Skeletal muscle cell (primary cell): ENCODE measurements around the gene LY86.
A peak's percentile ranks its signal among the peaks of the same experiment; 100 is the strongest.

Experiments used
- DNase-seq: peaks from one replicate; pipeline ENCODE4 v3.0.0-alpha.2; 2010; ENCODE audit warnings: low read depth
- H3K4me3 ChIP-seq: 2 replicates; pipeline ENCODE4 v1.5.1; 2011; ENCODE audit warnings: low read depth, mild to moderate bottlenecking, control low read depth, low read length, moderate library complexity

The LY86 gene

GRCh38 chr6:6588064-6588923 lies at the start of gene LY86:
Gene LY86 (plus strand): TSS chr6:6588720. CDS start chr6:6588735, 15 bp downstream.
- H3K4me3 ChIP-seq = no peak within 1 kb of the TSS
- DNase-seq = no peak

- no peak for DNase-seq
- H3K4me3 ChIP-seq = no peak overlapping the region
Measured at GRCh38 chr6:6539036-6539435, 49.5 kb upstream of the LY86 start.

- no peak overlapping the region for H3K4me3 ChIP-seq
- DNase-seq = no peak
Measured at GRCh38 chr6:6542357-6542756, 46.2 kb upstream of the LY86 start.

GRCh38 chr6:6543181-6543879 lies 45.2 kb upstream of the LY86 start:
- DNase-seq = no peak
- H3K4me3 ChIP-seq = no peak overlapping the region

GRCh38 chr6:6545616-6546317 lies 42.8 kb upstream of the LY86 start:
- DNase-seq = no peak
- H3K4me3 ChIP-seq = peak overlapping the region; percentile 35

GRCh38 chr6:6546318-6547109 lies 42.0 kb upstream of the LY86 start:
- no peak for DNase-seq

GRCh38 chr6:6547110-6547879 lies 41.2 kb upstream of the LY86 start:
- peak; percentile 40 for DNase-seq
- H3K4me3 ChIP-seq = peak overlapping the region; percentile 35

More at GRCh38 chr6:6546318-6547109, 42.0 kb upstream of the LY86 start:
- peak overlapping the region; percentile 35 for H3K4me3 ChIP-seq

- H3K4me3 ChIP-seq = no peak overlapping the region
- DNase-seq = no peak
Measured at GRCh38 chr6:6556161-6556737, 32.3 kb upstream of the LY86 start.

- no peak overlapping the region for H3K4me3 ChIP-seq
- DNase-seq = no peak
Measured at GRCh38 chr6:6556738-6557503, 31.6 kb upstream of the LY86 start.

GRCh38 chr6:6557504-6557839 lies 31.0 kb upstream of the LY86 start:
- no peak for DNase-seq
- no peak overlapping the region for H3K4me3 ChIP-seq

GRCh38 chr6:6557886-6558285 lies 30.6 kb upstream of the LY86 start:
- no peak overlapping the region for H3K4me3 ChIP-seq
- no peak for DNase-seq

GRCh38 chr6:6559994-6560570 lies 28.4 kb upstream of the LY86 start:
- no peak for DNase-seq
- no peak overlapping the region for H3K4me3 ChIP-seq

GRCh38 chr6:6560909-6561308 lies 27.6 kb upstream of the LY86 start:
- H3K4me3 ChIP-seq = no peak overlapping the region
- DNase-seq = no peak

- no peak for DNase-seq
- H3K4me3 ChIP-seq = no peak overlapping the region
Measured at GRCh38 chr6:6564154-6564553, 24.4 kb upstream of the LY86 start.

- DNase-seq = no peak
- no peak overlapping the region for H3K4me3 ChIP-seq
Measured at GRCh38 chr6:6565069-6565468, 23.5 kb upstream of the LY86 start.

- DNase-seq = no peak
- no peak overlapping the region for H3K4me3 ChIP-seq
Measured at GRCh38 chr6:6565488-6565887, 23.0 kb upstream of the LY86 start.

- no peak for DNase-seq
Measured at GRCh38 chr6:6566766-6567165, 21.8 kb upstream of the LY86 start.

More at GRCh38 chr6:6566766-6567165, 21.8 kb upstream of the LY86 start:
- no peak overlapping the region for H3K4me3 ChIP-seq
